Hepatocyte (in vitro differentiated cells): ENCODE data around the gene CHSY3.

Source experiments
- CTCF ChIP-seq: fragments of 200-600 bp; sonication (generic); IDR thresholded peaks from 2 replicates; pipeline ENCODE4 v1.5.1; 2016; ENCODE audit warnings: antibody characterized with exemption, mild to moderate bottlenecking; ENCODE audit not compliant: poor library complexity
- EZH2phosphoT487 ChIP-seq: fragments of 200-600 bp; sonication (generic); IDR thresholded peaks from one replicate; pipeline ENCODE4 v1.6.1; 2018; ENCODE audit warnings: antibody characterized with exemption, mild to moderate bottlenecking, low read depth, moderate library complexity; ENCODE audit not compliant: unreplicated experiment, severe bottlenecking

DNA sequence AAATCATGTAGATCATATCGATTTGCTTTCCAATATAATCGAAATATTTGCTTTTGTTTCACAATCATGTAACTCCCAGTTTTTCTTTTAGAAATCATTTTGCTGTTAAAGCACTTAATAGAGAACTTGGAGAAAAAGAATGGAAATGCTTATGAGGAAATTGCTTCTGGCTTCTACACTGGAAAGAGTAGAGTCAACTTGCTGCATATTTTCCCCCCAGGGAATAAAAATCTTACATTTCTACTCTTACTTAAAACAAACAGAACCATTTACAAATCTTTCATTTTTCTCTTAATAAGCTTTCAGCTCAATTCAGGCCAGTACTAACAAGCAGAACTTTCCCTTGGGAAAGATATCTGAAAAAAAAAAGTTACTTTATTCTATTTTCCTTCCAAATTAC is 312.0 kb downstream of the CHSY3 start:
- TF ChIP-seq CTCF (no peak), EZH2phosphoT487 (no peak)
